ENCODE data around the gene GABBR2. TPM values are rescaled to one million over a fixed set of nuclear protein-coding genes. Genes with fewer than 3 reads are reported as not detected.
A peak's percentile ranks its signal among the peaks of the same experiment; 100 is the strongest.

Gene GABBR2
- total and polyA plus RNA-seq, 9 of the 15 experiments (the other 6 are each of a cell fraction or from before 2014, with no cell fraction given): 0.15 to 1.9 (median 0.32) TPM

GRCh38 chr9:98381311-98382103 lies 327.2 kb downstream of the GABBR2 start:
- ChIA-PET POLR2A (interaction anchor here (0.5 to 0.7 kb wide), 5 partner anchors 8 to 1303 kb away, joined by 3 to 4 read pairs (median 3); no protein-coding TSS in a partner anchor), CTCF (ENCODE audit: low intra/inter-chr PET ratio) (no interaction called here)
- Histone ChIP-seq H3K9me1 (ENCODE audit: control insufficient read depth, insufficient read depth, low read length) (no peaks in the 10 kb centered on the region), H4K20me1 (replicated peaks; ENCODE audit: control insufficient read depth, insufficient read depth, low read length) (no peaks in the 10 kb centered on the region), H3K9ac (ENCODE audit: insufficient read depth in 1 of 2, low read depth in 2 of 2, low read length in 2 of 2) (no peak overlapping the region), H3K4me3 (no peak overlapping the region), H3K27ac (ENCODE audit: extremely low read depth, low read depth, low read length) (no peak overlapping the region), H3K4me2 (ENCODE audit: insufficient read depth, low read length) (no peak overlapping the region), H3K36me3 (ENCODE audit: control insufficient read depth, insufficient read depth, low read length) (no peaks in the 10 kb centered on the region), H3K79me2 (ENCODE audit: control insufficient read depth, insufficient read depth, low read length) (no peaks in the 10 kb centered on the region), H2AFZ (ENCODE audit: low read depth, low read length) (peak overlapping the region; percentile 18; the same call in 1 of the 2 replicates), H3K9me3 (replicated peaks; ENCODE audit: control insufficient read depth, insufficient read depth, low read depth, low read length) (no peaks in the 10 kb centered on the region), H3K4me1 (replicated peaks in 1 of 2; ENCODE audit: control insufficient read depth in 2 of 2, insufficient read depth in 2 of 2, low read length in 2 of 2) (peaks cover 10 to 28% of the 10 kb centered on the region in 2 experiments; a peak in 4 of 5 replicates), H3K27me3 (ENCODE audit: control insufficient read depth in 2 of 2, insufficient read depth in 2 of 2, low read length in 2 of 2) (no peaks in the 10 kb centered on the region)
- no TSS peak for BruUV-seq (replicated peaks)
- TF ChIP-seq BCOR (IDR thresholded peaks at IDR 0.05) (no peak), HDAC2 (IDR thresholded peaks at IDR 0.05) (no peak), SPI1 (IDR thresholded peaks at IDR 0.05; ENCODE audit: borderline replicate concordance, low read depth, low read length) (peak; percentile 53; the same call in 1 of the 2 replicates), ZEB2 (IDR thresholded peaks at IDR 0.05) (no peak)
- ATAC-seq: no peak
- intact Hi-C loops (cut with micrococcal nuclease): no loop called here
- 74% methylated on average over 12 of the region's 12 CpGs for WGBS (ENCODE audit: insufficient coverage, low coverage, missing lambda C conversion rate)
- in situ Hi-C loops (cut with MboI): no loop called here
- FAIRE-seq: no peak
- no peak for DNase-seq (ENCODE audit: extremely low read depth in 1 of 4, low spot score in 3 of 4)

- POLR2A ChIA-PET: interaction anchor here (0.6 to 1.1 kb wide), 3 partner anchors 61 to 305 kb away, joined by 3 read pairs; no protein-coding TSS in a partner anchor
- intact Hi-C loops (cut with micrococcal nuclease): no loop called here
- BruUV-seq (replicated peaks): no TSS peak
- H3K27me3 ChIP-seq (ENCODE audit: control insufficient read depth in 2 of 2, insufficient read depth in 2 of 2, low read length in 2 of 2): no peaks in the 10 kb centered on the region
- H3K36me3 ChIP-seq (ENCODE audit: control insufficient read depth, insufficient read depth, low read length): no peaks in the 10 kb centered on the region
- in situ Hi-C loops (cut with MboI): no loop called here
- peaks cover 21 to 37% of the 10 kb centered on the region in 2 experiments; a peak in 4 of 5 replicates for H3K4me1 ChIP-seq (replicated peaks in 1 of 2; ENCODE audit: control insufficient read depth in 2 of 2, insufficient read depth in 2 of 2, low read length in 2 of 2)
- H3K4me3 ChIP-seq: no peak overlapping the region
- H3K4me2 ChIP-seq (ENCODE audit: insufficient read depth, low read length): no peak overlapping the region
- no peak for ATAC-seq
- no peaks in the 10 kb centered on the region for H3K9me3 ChIP-seq (replicated peaks; ENCODE audit: control insufficient read depth, insufficient read depth, low read depth, low read length)
- 56% methylated on average over 19 of the region's 19 CpGs for WGBS (ENCODE audit: insufficient coverage, low coverage, missing lambda C conversion rate)
- H3K9ac ChIP-seq (ENCODE audit: insufficient read depth in 1 of 2, low read depth in 2 of 2, low read length in 2 of 2): peak overlapping the region in 1 of 2 experiments; percentile 77; a peak in 2 of 4 replicates
- no peak for TF ChIP-seq MTA2 (IDR thresholded peaks at IDR 0.05; ENCODE audit: low read depth)
- no peak for TF ChIP-seq ZNF134 (CRISPR knock-in tag; conservative IDR thresholded peaks at IDR 0.05)
- peak; percentile 71 for TF ChIP-seq RFX1 (IDR thresholded peaks at IDR 0.05)
- no peaks in the 10 kb centered on the region for H3K9me1 ChIP-seq (ENCODE audit: control insufficient read depth, insufficient read depth, low read length)
- no peak overlapping the region for H3K27ac ChIP-seq (ENCODE audit: extremely low read depth, low read depth, low read length)
- CTCF ChIA-PET (ENCODE audit: low intra/inter-chr PET ratio): no interaction called here
- H4K20me1 ChIP-seq (replicated peaks; ENCODE audit: control insufficient read depth, insufficient read depth, low read length): no peaks in the 10 kb centered on the region
- H2AFZ ChIP-seq (ENCODE audit: low read depth, low read length): peak overlapping the region; percentile 64
- peak; percentile 61 for FAIRE-seq
- peak in 2 of 4 experiments; percentile 17 for DNase-seq (ENCODE audit: extremely low read depth in 1 of 4, low spot score in 3 of 4)
- H3K79me2 ChIP-seq (ENCODE audit: control insufficient read depth, insufficient read depth, low read length): no peaks in the 10 kb centered on the region
Observed at GRCh38 chr9:98380065-98380681, 328.6 kb downstream of the GABBR2 start.

Data from K562 (cell line).